Measurements from ENCODE around the gene IL13RA2.
A peak's percentile ranks its signal among the peaks of the same experiment; 100 is the strongest.

Gene IL13RA2

GRCh38 chrX:115017455-115017854, at the start of gene IL13RA2:
Gene IL13RA2 (minus strand): TSS chrX:115017616. CDS start chrX:115017269, 347 bp downstream.
- no peak for DNase-seq

GRCh38 chrX:115065304-115065703, 47.9 kb upstream of the IL13RA2 start:
- no peak for DNase-seq

- no peak for DNase-seq
Observed at GRCh38 chrX:115060013-115060412, 42.6 kb upstream of the IL13RA2 start.

- DNase-seq = no peak
Observed at GRCh38 chrX:115058276-115058675, 40.9 kb upstream of the IL13RA2 start.

- no peak for DNase-seq
Observed at GRCh38 chrX:115054876-115055275, 37.5 kb upstream of the IL13RA2 start.

GRCh38 chrX:115053223-115053622, 35.8 kb upstream of the IL13RA2 start:
- DNase-seq = no peak

GRCh38 chrX:115047715-115048114, 30.3 kb upstream of the IL13RA2 start:
- no peak for DNase-seq

- DNase-seq = no peak
Observed at GRCh38 chrX:115047181-115047580, 29.8 kb upstream of the IL13RA2 start.

- DNase-seq = no peak
Observed at GRCh38 chrX:115040417-115040816, 23.0 kb upstream of the IL13RA2 start.

- no peak for DNase-seq
Observed at GRCh38 chrX:115038406-115038805, 21.0 kb upstream of the IL13RA2 start.

- DNase-seq = no peak
Observed at GRCh38 chrX:115036029-115036428, 18.6 kb upstream of the IL13RA2 start.

GRCh38 chrX:115031989-115032388, 14.6 kb upstream of the IL13RA2 start:
- no peak for DNase-seq

- DNase-seq = no peak
Observed at GRCh38 chrX:115030625-115031024, 13.2 kb upstream of the IL13RA2 start.

GRCh38 chrX:115029869-115030570, 12.6 kb upstream of the IL13RA2 start:
- no peak for DNase-seq

- no peak for DNase-seq
Observed at GRCh38 chrX:115029440-115029839, 12.0 kb upstream of the IL13RA2 start.

- no peak for DNase-seq
Observed at GRCh38 chrX:115023811-115024210, 6.4 kb upstream of the IL13RA2 start.

GRCh38 chrX:115023139-115023538, 5.7 kb upstream of the IL13RA2 start:
- no peak for DNase-seq

GRCh38 chrX:115021121-115021520, 3.7 kb upstream of the IL13RA2 start:
- no peak for DNase-seq

GRCh38 chrX:115018944-115019343, 1.5 kb upstream of the IL13RA2 start:
- no peak for DNase-seq

- peak; percentile 41 for DNase-seq
Observed at GRCh38 chrX:115018040-115018647, 728 bp upstream of the IL13RA2 start.

GRCh38 chrX:115013705-115014104, 3.7 kb downstream of the IL13RA2 start:
- DNase-seq = no peak

GRCh38 chrX:115011428-115011827, 6.0 kb downstream of the IL13RA2 start:
- DNase-seq = no peak

GRCh38 chrX:114999906-115000305, 17.5 kb downstream of the IL13RA2 start:
- no peak for DNase-seq

GRCh38 chrX:114997779-114998178, 19.6 kb downstream of the IL13RA2 start:
- DNase-seq = no peak
